Coronary artery (tissue), 2 donors: ENCODE results near the gene MORC4.

Source experiments
- DNase-seq: peaks from one replicate; pipeline ENCODE4 v3.0.0-alpha.2; 2017; ENCODE audit warnings: low spot score
- H3K27ac ChIP-seq, 2 donors: fragments of 200-600 bp; sonication (generic); one replicate each; pipeline ENCODE4 v1.5.1; 2016 to 2019
- H3K4me3 ChIP-seq: fragments of 200-600 bp; sonication (generic); 2 replicates; pipeline ENCODE4 v1.5.1; 2016; ENCODE audit warnings: mild to moderate bottlenecking, moderate library complexity
- TF ChIP-seq, protein P1 (sequence below): fragments of 200-600 bp; sonication (generic); IDR thresholded peaks from one replicate; pipeline ENCODE4 v1.5.1; 2019; ENCODE audit warnings: antibody characterized with exemption

MORC4 gene

DNA sequence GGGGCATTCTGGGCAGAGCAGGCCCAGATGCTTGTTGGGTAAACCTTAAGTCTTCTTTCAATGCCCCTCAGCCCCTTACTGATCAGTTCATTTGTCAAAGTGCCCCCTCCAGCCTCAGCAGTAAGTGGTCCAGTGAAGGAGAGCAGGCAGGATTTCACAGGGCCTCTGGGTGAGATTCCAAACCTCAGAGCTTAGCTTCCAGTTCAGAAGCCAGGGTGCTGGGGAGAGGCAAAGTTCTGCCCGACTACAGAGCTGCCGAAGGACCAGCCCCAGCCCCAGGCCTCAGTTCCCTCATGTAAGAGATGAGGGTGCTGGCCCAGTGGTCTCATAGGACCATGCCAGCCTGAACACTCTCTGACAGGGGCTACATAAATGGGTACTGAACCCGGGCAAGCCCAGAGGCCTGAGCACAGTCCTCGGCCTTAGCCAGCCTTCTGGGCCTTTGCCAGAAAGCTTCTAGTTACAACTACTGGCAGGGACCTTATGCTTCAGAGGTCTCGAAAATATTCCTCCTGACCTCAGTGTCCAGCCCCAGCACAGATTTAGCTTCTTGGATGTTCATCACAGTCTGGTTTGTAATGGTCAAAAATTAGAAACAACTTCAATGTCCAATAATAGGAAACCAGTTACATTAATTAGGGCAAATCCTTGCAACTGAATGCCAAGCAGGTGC is 96.0 kb downstream of the MORC4 start:
- no peak overlapping the region for H3K4me3 ChIP-seq
- no peak for DNase-seq
- no peak overlapping the region for H3K27ac ChIP-seq
- TF ChIP-seq, protein P1, sequence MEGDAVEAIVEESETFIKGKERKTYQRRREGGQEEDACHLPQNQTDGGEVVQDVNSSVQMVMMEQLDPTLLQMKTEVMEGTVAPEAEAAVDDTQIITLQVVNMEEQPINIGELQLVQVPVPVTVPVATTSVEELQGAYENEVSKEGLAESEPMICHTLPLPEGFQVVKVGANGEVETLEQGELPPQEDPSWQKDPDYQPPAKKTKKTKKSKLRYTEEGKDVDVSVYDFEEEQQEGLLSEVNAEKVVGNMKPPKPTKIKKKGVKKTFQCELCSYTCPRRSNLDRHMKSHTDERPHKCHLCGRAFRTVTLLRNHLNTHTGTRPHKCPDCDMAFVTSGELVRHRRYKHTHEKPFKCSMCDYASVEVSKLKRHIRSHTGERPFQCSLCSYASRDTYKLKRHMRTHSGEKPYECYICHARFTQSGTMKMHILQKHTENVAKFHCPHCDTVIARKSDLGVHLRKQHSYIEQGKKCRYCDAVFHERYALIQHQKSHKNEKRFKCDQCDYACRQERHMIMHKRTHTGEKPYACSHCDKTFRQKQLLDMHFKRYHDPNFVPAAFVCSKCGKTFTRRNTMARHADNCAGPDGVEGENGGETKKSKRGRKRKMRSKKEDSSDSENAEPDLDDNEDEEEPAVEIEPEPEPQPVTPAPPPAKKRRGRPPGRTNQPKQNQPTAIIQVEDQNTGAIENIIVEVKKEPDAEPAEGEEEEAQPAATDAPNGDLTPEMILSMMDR, result no peak

DNA sequence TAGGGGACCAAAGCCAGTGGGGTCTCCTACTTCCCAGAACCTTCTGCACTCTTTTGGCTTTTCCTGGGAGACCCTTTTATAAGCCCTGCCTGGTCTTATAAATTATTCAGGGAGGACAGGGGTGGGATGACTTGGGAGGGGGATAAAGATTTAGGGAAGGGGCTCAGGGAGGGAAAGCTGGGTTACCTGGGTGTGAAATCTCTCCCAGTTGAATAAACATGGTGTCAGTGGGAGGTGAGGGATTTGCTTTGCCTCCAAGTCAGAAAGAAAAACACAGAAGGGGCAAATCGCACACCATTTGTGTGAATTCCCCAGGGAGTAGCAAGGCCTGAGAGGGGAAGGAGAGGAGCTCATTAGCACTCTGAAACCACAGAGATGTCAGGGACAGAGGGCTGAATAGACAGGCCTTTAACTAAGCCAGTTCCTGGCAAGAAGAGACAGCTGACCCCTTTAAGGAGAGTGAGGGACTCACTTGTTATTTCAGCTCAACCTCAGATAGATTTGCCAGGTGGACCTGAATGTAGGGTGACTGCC is 96.7 kb downstream of the MORC4 start, which contains the start of gene RIPPLY1:
TSS of gene RIPPLY1 (minus strand) at position 51 of the 534 bp plus-strand sequence. CDS start 54 bp downstream, outside the sequence.
- Histone ChIP-seq H3K4me3 (no peak within 1 kb of the TSS), H3K27ac (no peak within 1 kb of the TSS)
- TF ChIP-seq, protein P1, result no peak
- DNase-seq, result no peak

DNA sequence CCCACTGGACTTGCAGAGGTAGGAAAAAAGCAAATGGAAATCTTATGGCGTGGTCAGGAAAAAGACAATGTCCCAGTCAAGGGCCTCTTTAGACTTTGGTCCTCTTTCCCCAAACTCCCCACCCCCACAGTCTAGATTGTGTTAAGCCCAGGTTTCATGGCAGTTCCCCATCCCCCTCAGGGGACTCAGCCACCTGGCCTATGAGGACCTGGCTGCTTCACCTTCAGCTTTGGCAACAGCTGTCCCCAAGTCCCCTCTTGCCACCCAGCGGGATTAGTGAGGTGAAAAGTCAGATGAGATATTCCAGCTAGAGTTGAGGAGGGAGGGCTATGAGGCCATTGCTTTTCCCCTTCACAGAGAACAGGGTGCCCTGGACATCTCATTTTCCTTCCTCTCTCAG is 97.3 kb downstream of the MORC4 start:
- no peak for DNase-seq
- Histone ChIP-seq H3K4me3 (no peak overlapping the region), H3K27ac (no peak overlapping the region)
- TF ChIP-seq, protein P1, result no peak

DNA sequence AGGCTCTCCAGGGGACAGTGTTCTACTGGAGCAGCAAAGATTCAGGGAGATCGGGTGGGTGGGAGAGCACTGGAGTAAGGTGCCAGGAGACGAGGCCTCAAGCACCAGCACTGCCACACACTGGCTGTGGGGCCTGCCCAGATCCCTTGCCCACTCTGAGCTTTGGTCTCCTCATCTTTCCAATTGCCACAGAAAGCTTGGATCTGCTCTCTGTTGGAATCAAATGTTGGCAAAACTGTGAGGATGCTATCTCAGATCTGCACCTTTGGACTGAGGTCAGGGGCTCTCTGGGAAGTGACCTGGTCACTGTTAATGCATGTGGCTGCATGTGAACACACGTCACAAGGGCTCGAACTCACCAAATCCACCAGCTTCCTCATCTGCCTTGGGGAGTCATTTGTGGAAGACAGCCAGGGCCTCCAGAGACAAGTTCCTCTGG is 98.2 kb downstream of the MORC4 start:
- no peak overlapping the region for H3K27ac ChIP-seq
- H3K4me3 ChIP-seq, result no peak overlapping the region
- DNase-seq, result no peak
- TF ChIP-seq, protein P1, result no peak

DNA sequence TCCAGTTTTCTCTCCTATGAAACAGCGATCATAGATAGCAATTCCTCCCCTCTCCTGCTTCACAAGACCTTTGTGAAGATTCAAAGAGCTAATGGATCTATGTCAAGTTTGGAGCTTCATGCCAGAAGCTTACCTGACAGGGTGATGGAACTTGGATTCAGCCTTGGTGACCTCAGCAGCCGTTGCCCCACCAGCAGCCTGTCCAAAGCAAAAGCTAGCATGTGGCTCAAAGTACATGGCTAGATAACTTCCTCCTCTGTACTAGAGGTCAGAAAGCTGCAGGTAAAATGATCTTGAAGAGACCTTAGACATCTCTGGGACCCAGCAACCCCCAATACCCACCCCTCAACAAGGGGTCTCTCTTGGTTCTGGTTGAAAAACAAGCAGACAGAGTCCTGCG is 98.7 kb downstream of the MORC4 start:
- Histone ChIP-seq H3K4me3 (no peak overlapping the region), H3K27ac (no peak overlapping the region)
- no peak for DNase-seq
- TF ChIP-seq, protein P1, result no peak

DNA sequence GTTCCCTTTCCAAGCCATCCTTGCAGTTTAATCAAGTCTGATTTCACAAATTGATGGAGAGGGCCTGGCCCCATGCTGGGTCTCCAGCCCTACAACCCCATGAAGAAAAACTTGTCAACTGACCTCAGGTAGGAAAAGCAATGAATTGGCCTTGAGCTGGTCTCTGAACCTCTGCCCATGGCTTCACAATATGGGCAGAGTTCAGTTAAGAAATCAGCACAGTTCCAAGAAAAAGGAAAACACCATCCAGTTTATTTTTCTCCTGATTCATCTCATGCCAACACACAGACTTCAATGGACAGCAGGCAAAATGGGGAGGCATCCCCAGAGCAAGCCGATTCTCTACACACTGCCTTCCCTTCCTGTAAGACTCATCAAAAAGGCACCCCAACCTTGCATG is 100.2 kb downstream of the MORC4 start:
- no peak overlapping the region for H3K4me3 ChIP-seq
- no peak overlapping the region for H3K27ac ChIP-seq
- DNase-seq, result no peak
- TF ChIP-seq, protein P1, result no peak

DNA sequence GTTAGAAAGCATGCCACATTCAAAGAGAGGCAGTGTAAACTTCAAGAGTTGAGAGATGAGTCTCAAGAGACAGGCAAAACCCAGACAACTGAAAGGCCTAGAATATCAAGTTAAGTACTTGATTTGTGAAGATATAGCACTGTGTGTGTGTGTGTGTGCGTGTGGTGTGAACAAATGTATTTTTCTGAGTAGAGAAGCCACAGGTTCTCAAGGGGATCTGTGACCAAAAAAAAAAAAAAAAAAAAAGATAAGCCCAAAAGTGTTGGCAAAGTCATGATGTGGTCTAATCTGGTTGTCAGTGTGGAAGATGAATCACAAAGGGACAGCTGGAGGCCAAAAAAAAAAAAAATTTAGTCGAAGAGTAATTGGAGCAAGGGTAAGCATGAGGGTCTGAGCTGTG is 100.7 kb downstream of the MORC4 start:
- Histone ChIP-seq H3K4me3 (no peak overlapping the region), H3K27ac (no peak overlapping the region)
- TF ChIP-seq, protein P1, result no peak
- no peak for DNase-seq
